Hepatocyte (in vitro differentiated cells): ENCODE results near the gene EGLN2. TPM values are rescaled to one million over a fixed set of nuclear protein-coding genes. Genes with fewer than 3 reads are reported as not detected.
A peak's percentile ranks its signal among the peaks of the same experiment; 100 is the strongest.

Source experiments
- DNase-seq: peaks from one replicate; pipeline ENCODE4 v3.0.0-alpha.2; 2016; ENCODE audit warnings: low spot score
- H2AFZ ChIP-seq: fragments of 200-600 bp; sonication (generic); 2 replicates; pipeline ENCODE4 v1.6.0; 2016; ENCODE audit warnings: antibody characterized with exemption, mild to moderate bottlenecking
- H3K27ac ChIP-seq: fragments of 200-600 bp; sonication (generic); 2 replicates; pipeline ENCODE4 v1.5.1; 2016; ENCODE audit warnings: mild to moderate bottlenecking
- H3K27me3 ChIP-seq: fragments of 200-600 bp; sonication (generic); 2 replicates; pipeline ENCODE4 v1.6.1; 2016
- H3K36me3 ChIP-seq: fragments of 200-600 bp; sonication (generic); replicated peaks from 2 replicates; pipeline ENCODE4 v1.5.1; 2016; ENCODE audit warnings: low read depth; ENCODE audit not compliant: insufficient read depth
- H3K4me1 ChIP-seq: fragments of 200-600 bp; sonication (generic); 2 replicates; pipeline ENCODE4 v1.5.1; 2016; ENCODE audit warnings: mild to moderate bottlenecking, moderate library complexity; ENCODE audit not compliant: insufficient read depth
- H3K4me2 ChIP-seq: fragments of 200-600 bp; sonication (generic); 2 replicates; pipeline ENCODE4 v1.6.0; 2016
- H3K4me3 ChIP-seq: fragments of 200-600 bp; sonication (generic); 2 replicates; pipeline ENCODE4 v1.5.1; 2016; ENCODE audit warnings: mild to moderate bottlenecking
- H3K79me2 ChIP-seq: fragments of 200-600 bp; sonication (generic); 2 replicates; pipeline ENCODE4 v1.6.0; 2017; ENCODE audit warnings: mild to moderate bottlenecking
- H3K9me2 ChIP-seq: fragments of 200-600 bp; sonication (generic); replicated peaks from 2 replicates; pipeline ENCODE4 v1.6.0; 2017; ENCODE audit warnings: mild to moderate bottlenecking; ENCODE audit not compliant: insufficient read depth
- H3K9me3 ChIP-seq: fragments of 200-600 bp; sonication (generic); 2 replicates; pipeline ENCODE4 v1.5.1; 2016; ENCODE audit warnings: low read depth, mild to moderate bottlenecking
- H4K20me1 ChIP-seq: fragments of 200-600 bp; sonication (generic); 2 replicates; pipeline ENCODE4 v1.6.0; 2016; ENCODE audit warnings: mild to moderate bottlenecking; ENCODE audit not compliant: insufficient read depth, poor library complexity, severe bottlenecking
- EZH2 ChIP-seq: fragments of 200-600 bp; sonication (generic); IDR thresholded peaks from 2 replicates; pipeline ENCODE4 v1.6.1; 2016; ENCODE audit warnings: antibody characterized with exemption, mild to moderate bottlenecking, borderline replicate concordance
- EZH2phosphoT487 ChIP-seq: fragments of 200-600 bp; sonication (generic); IDR thresholded peaks from one replicate; pipeline ENCODE4 v1.6.1; 2018; ENCODE audit warnings: antibody characterized with exemption, mild to moderate bottlenecking, low read depth, moderate library complexity; ENCODE audit not compliant: unreplicated experiment, severe bottlenecking
- WGBS: methylation state at CpG from one replicate; pipeline ENCODE4 v1.1.6; 2016; ENCODE audit warnings: low lambda C conversion rate; ENCODE audit errors: missing lambda C conversion rate; 5-methylcytosine and 5-hydroxymethylcytosine counted together
- polyA plus RNA-seq: library from polyadenylated mRNA; unstranded; fragments of >200 nt; fragmentation: Nextera tagmentation; extraction: Ambion mirVana; gene quantifications from 2 replicates; pipeline ENCODE4 v1.2.1, GENCODE V29; 2016
- total RNA-seq: library from RNA; depleted of rRNA; stranded (reverse); fragments of >200 nt; gene quantifications from 2 replicates; pipeline ENCODE4 v1.2.3, GENCODE V29; 2014
- TF ChIP-seq, protein P1 (sequence below): fragments of 200-600 bp; sonication (generic); IDR thresholded peaks from 2 replicates; pipeline ENCODE4 v1.5.1; 2016; ENCODE audit warnings: antibody characterized with exemption, mild to moderate bottlenecking; ENCODE audit not compliant: poor library complexity

Gene EGLN2
- total and polyA plus RNA-seq, 2 experiments from 2014 or later = 88.4 to 121 TPM

DNA sequence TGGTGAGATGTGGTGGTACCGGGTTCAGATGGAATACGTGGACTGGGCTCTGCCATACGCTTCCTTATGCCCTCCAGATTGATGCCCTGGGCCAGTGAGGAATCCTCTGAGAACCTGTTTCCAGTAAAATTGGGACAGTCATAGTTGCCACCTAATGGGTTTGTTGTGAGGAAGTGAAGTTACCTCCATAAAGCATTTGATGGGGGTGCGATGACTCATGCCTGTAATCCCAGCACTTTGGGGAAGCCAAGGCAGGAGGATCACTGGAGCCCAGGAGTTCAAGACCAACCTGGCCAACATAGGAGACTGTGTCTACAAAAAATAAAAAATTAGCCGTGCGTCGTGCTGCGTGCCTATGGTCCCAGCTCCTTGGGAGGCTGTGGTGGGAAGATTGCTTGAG lies 43.2 kb upstream of the EGLN2 start:
- Histone ChIP-seq H3K36me3 (no peaks in the 10 kb centered on the region), H3K4me1 (peaks cover 30% of the 10 kb centered on the region), H3K4me3 (no peak overlapping the region), H3K79me2 (peaks cover 73% of the 10 kb centered on the region), H3K4me2 (peak overlapping the region; percentile 75), H4K20me1 (peaks cover 5% of the 10 kb centered on the region), H3K27me3 (no peaks in the 10 kb centered on the region), H2AFZ (no peak overlapping the region), H3K27ac (peak overlapping the region; percentile 96), H3K9me3 (no peaks in the 10 kb centered on the region), H3K9me2 (no peaks in the 10 kb centered on the region)
- DNase-seq = no peak
- 95% methylated on average over 8 of the region's 8 CpGs for WGBS
- TF ChIP-seq, protein P1, sequence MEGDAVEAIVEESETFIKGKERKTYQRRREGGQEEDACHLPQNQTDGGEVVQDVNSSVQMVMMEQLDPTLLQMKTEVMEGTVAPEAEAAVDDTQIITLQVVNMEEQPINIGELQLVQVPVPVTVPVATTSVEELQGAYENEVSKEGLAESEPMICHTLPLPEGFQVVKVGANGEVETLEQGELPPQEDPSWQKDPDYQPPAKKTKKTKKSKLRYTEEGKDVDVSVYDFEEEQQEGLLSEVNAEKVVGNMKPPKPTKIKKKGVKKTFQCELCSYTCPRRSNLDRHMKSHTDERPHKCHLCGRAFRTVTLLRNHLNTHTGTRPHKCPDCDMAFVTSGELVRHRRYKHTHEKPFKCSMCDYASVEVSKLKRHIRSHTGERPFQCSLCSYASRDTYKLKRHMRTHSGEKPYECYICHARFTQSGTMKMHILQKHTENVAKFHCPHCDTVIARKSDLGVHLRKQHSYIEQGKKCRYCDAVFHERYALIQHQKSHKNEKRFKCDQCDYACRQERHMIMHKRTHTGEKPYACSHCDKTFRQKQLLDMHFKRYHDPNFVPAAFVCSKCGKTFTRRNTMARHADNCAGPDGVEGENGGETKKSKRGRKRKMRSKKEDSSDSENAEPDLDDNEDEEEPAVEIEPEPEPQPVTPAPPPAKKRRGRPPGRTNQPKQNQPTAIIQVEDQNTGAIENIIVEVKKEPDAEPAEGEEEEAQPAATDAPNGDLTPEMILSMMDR = no peak
- TF ChIP-seq EZH2 (no peak), EZH2phosphoT487 (no peak)

DNA sequence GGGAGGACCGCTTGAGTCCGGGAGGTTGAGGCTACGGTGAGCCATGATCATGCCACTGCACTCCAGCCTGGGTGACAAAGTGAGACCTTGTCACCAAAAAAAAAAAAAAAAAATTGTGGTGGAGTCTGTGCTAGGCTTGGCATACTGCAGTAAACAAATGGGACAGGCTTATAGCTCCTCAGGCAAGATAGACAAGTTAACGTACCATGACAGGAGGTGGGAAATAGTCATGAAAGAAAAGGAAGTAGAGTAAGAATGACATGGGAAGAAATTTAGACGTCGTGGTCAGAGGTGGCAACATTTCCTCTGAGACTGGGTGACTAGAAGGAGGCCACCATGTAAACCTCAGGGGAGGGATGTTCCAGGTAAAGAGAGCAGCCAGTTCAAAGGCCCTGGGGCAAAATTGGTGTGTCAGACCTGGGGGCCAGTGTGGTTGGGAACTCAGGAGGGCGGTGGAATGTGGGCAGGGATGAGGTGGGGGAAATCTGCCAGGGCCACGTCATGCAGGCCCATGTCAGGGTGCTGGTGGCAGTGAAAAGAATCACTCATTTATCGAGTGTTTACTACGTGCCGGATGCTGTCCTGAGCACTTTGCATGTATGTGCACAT lies 42.4 kb upstream of the EGLN2 start:
- TF ChIP-seq EZH2phosphoT487 = no peak
- TF ChIP-seq, protein P1 = no peak
- no peak for TF ChIP-seq EZH2
- no peak overlapping the region for H3K4me3 ChIP-seq
- peaks cover 73% of the 10 kb centered on the region for H3K79me2 ChIP-seq
- no peak overlapping the region for H3K27ac ChIP-seq
- 89% methylated on average over 10 of the region's 11 CpGs for WGBS
- no peaks in the 10 kb centered on the region for H3K9me2 ChIP-seq
- peaks cover 5% of the 10 kb centered on the region for H4K20me1 ChIP-seq
- peaks cover 30% of the 10 kb centered on the region for H3K4me1 ChIP-seq
- no peak for DNase-seq
- no peaks in the 10 kb centered on the region for H3K36me3 ChIP-seq
- no peak overlapping the region for H3K4me2 ChIP-seq
- no peak overlapping the region for H2AFZ ChIP-seq
- H3K9me3 ChIP-seq = no peaks in the 10 kb centered on the region
- H3K27me3 ChIP-seq = no peaks in the 10 kb centered on the region

DNA sequence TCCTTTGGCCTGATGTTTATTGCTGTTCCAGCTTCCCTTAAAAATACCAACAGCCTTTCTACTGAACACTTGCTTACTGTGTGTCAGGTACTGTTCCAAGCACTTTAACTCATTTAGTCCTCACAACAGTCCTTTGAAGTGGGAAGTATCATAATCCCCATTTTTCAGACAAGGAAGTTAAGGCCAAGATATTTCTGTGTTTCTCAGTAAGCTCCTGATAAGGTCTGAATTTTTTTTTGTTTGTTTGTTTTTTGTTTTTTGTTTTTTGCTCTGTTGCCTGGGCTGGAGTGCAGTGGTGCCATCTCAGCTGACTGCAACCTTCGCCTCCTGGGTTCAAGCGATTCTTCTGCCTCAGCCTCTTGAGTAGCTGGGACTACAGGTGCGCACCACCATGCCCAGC lies 40.5 kb upstream of the EGLN2 start:
- DNase-seq = no peak
- no peak overlapping the region for H2AFZ ChIP-seq
- no peaks in the 10 kb centered on the region for H3K27me3 ChIP-seq
- peaks cover 21% of the 10 kb centered on the region for H3K4me1 ChIP-seq
- H3K36me3 ChIP-seq = no peaks in the 10 kb centered on the region
- TF ChIP-seq, protein P1 = no peak
- no peak for TF ChIP-seq EZH2
- no peak for TF ChIP-seq EZH2phosphoT487
- H3K4me2 ChIP-seq = no peak overlapping the region
- H3K27ac ChIP-seq = no peak overlapping the region
- H3K9me3 ChIP-seq = no peaks in the 10 kb centered on the region
- no peak overlapping the region for H3K4me3 ChIP-seq
- no peaks in the 10 kb centered on the region for H3K9me2 ChIP-seq
- H3K79me2 ChIP-seq = peaks cover 57% of the 10 kb centered on the region
- H4K20me1 ChIP-seq = peaks cover 5% of the 10 kb centered on the region
- 96% methylated on average over 3 of the region's 3 CpGs for WGBS
